ENCODE results near the gene PAX5. TPM values are rescaled to one million over a fixed set of nuclear protein-coding genes. Genes with fewer than 3 reads are reported as not detected.

Gene PAX5
- total RNA-seq, 1 experiment from 2014 or later: 6.6 TPM

- TF ChIP-seq JUN (CRISPR knock-in tag; IDR thresholded peaks at IDR 0.05): no peak
- no peak for TF ChIP-seq AFF4 (CRISPR knock-in tag; IDR thresholded peaks at IDR 0.05; ENCODE audit: borderline replicate concordance)
- no peak for TF ChIP-seq CTCF (IDR thresholded peaks at IDR 0.05)
- no peak for TF ChIP-seq GRHL2 (CRISPR knock-in tag; IDR thresholded peaks at IDR 0.05; ENCODE audit: insufficient replicate concordance, severe bottlenecking)
- no peak for TF ChIP-seq ETV6 (CRISPR knock-in tag; IDR thresholded peaks at IDR 0.05)
- no peak for TF ChIP-seq ZNF263 (CRISPR knock-in tag; IDR thresholded peaks at IDR 0.05; ENCODE audit: low read depth)
- TF ChIP-seq CDX4 (CRISPR knock-in tag; IDR thresholded peaks at IDR 0.05; ENCODE audit: borderline replicate concordance): no peak
- TF ChIP-seq NFE2L1 (CRISPR knock-in tag; IDR thresholded peaks at IDR 0.05): no peak
- no peak for TF ChIP-seq MAX (CRISPR knock-in tag; IDR thresholded peaks at IDR 0.05)
- no peak for TF ChIP-seq CREM (CRISPR knock-in tag; IDR thresholded peaks at IDR 0.05)
- TF ChIP-seq FOXK1 (CRISPR knock-in tag; IDR thresholded peaks at IDR 0.05): no peak
- TF ChIP-seq ZNF281 (CRISPR knock-in tag; IDR thresholded peaks at IDR 0.05): no peak
- no peak for TF ChIP-seq ZBTB21 (CRISPR knock-in tag; IDR thresholded peaks at IDR 0.05; ENCODE audit: borderline replicate concordance)
- TF ChIP-seq NR3C1 (CRISPR knock-in tag; conservative IDR thresholded peaks at IDR 0.05; ENCODE audit: low read depth): no peak
- Mint-ChIP-seq H3K9me3 (peaks cover 12% of the 10 kb centered on the region), H3K27ac (no peak overlapping the region), H3K4me3 (no peak overlapping the region), H3K27me3 (ENCODE audit: low read depth) (no peaks in the 10 kb centered on the region), H3K4me1 (0 out of 2 replicates have a peak, but pooled peaks cover 3% of the 10 kb centered on the region), H3K36me3 (peaks cover 3% of the 10 kb centered on the region; the same call in 1 of the 2 replicates)
- no peak for ATAC-seq
- ChIA-PET POLR2A (interaction anchor here (0.5 kb wide), 1 partner anchor 111 kb away, joined by 4 read pairs; no protein-coding TSS in a partner anchor), CTCF (no interaction called here)
- DNase-seq (ENCODE audit: low spot score): no peak
These were observed 154.0 kb downstream of the PAX5 start for GRCh38 chr9:36880075-36880474.

Data from WTC11 (cell line).